K562 (cell line): ENCODE data around the gene OR4F15. TPM values are rescaled to one million over a fixed set of nuclear protein-coding genes. Genes with fewer than 3 reads are reported as not detected.
"Not testable (repeated sequence)": the region's sequence is repeated elsewhere in the genome, so short reads cannot be mapped to it uniquely, and the experiment has no call there.

Experiments used
- ATAC-seq: fragments of 200-7000 bp; cut with Tn5 transposase; 3 replicates; pipeline ENCODE4 v1.9.1; 2020; ENCODE audit warnings: moderate library complexity
- BruUV-seq: library from RNA; stranded (reverse); fragments of 400-500 nt; replicated peaks from 2 replicates; lab custom pipeline; 2021; lab: Mats Ljungman, UMichigan
- CTCF ChIA-PET: fragments of 300-600 bp; formaldehyde crosslinking; extraction: SDS; loops from one replicate; lab custom pipeline; 2021; ENCODE audit warnings: low intra/inter-chr PET ratio; lab: Yijun Ruan, JAX
- POLR2A ChIA-PET: fragments of 300-600, 350-650 bp; sonication (Branson Sonifier 250); formaldehyde crosslinking; extraction: SDS; loops from one replicate; lab custom pipeline; 2021; ENCODE audit warnings: antibody characterized with exemption, inconsistent platforms; lab: Yijun Ruan, JAX
- DNase-seq, 4 experiments: peaks; one replicate each; pipeline versions ENCODE4 v3.0.0 to v3.0.0-alpha.2; 2011 to 2018; ENCODE audit warnings: low spot score in 3 of 4, mixed read lengths in 3 of 4; ENCODE audit errors: extremely low read depth in 1 of 4
- FAIRE-seq: peaks from 2 replicates; lab custom pipeline; 2011; peaks lifted over from hg19 to GRCh38; lab: Jason Lieb, UNC
- H2AFZ ChIP-seq: 2 replicates; pipeline ENCODE4 v1.6.0; 2011; ENCODE audit warnings: low read depth, low read length, control low read depth, inconsistent platforms
- H3K27ac ChIP-seq: fragments of 200-600 bp; 3 replicates; pipeline ENCODE4 v1.8.0; 2011; ENCODE audit warnings: low read depth, mild to moderate bottlenecking, control low read depth, inconsistent platforms, low read length, moderate library complexity, mixed read lengths; ENCODE audit errors: extremely low read depth
- H3K27me3 ChIP-seq, 2 experiments: fragments of 300-600 bp in 1 of 2; 2 replicates in 1 of 2; 3 replicates in 1 of 2; pipeline versions ENCODE4 v1.6.0 to v1.8.0; 2011; ENCODE audit warnings: inconsistent platforms in 2 of 2, low read length in 2 of 2, mild to moderate bottlenecking in 1 of 2, mixed read lengths in 1 of 2, moderate library complexity in 1 of 2; ENCODE audit not compliant: control insufficient read depth in 2 of 2, insufficient read depth in 2 of 2
- H3K36me3 ChIP-seq: fragments of 300-600 bp; 3 replicates; pipeline ENCODE4 v1.8.0; 2011; ENCODE audit warnings: mild to moderate bottlenecking, low read length, inconsistent platforms; ENCODE audit not compliant: control insufficient read depth, insufficient read depth
- H3K4me1 ChIP-seq, 2 experiments: fragments of 200-600 bp in 1 of 2; replicated peaks in 1 of 2; 2 replicates in 1 of 2; 3 replicates in 1 of 2; pipeline versions ENCODE4 v1.5.1 to v1.8.0; 2011; ENCODE audit warnings: inconsistent platforms in 2 of 2, low read length in 2 of 2, mild to moderate bottlenecking in 1 of 2, mixed read lengths in 1 of 2, moderate library complexity in 1 of 2; ENCODE audit not compliant: control insufficient read depth in 2 of 2, insufficient read depth in 2 of 2
- H3K4me2 ChIP-seq: 2 replicates; pipeline ENCODE4 v1.6.1; 2011; ENCODE audit warnings: low read length, control low read depth, inconsistent platforms, mixed read lengths; ENCODE audit not compliant: insufficient read depth
- H3K4me3 ChIP-seq: fragments of 200-600 bp; sonication (generic), shearing (Covaris generic); 2 replicates; pipeline ENCODE4 v1.5.1; 2016; ENCODE audit warnings: control low read depth, inconsistent platforms
- H3K79me2 ChIP-seq: fragments of 200-600 bp; 3 replicates; pipeline ENCODE4 v1.8.0; 2011; ENCODE audit warnings: low read length, inconsistent platforms; ENCODE audit not compliant: control insufficient read depth, insufficient read depth
- H3K9ac ChIP-seq, 2 experiments: 2 replicates each; pipeline versions ENCODE4 v1.6.0 to v1.6.1; 2011; ENCODE audit warnings: low read depth in 2 of 2, low read length in 2 of 2, control low read depth in 1 of 2, inconsistent platforms in 1 of 2, mild to moderate bottlenecking in 1 of 2, mixed read lengths in 1 of 2; ENCODE audit not compliant: insufficient read depth in 1 of 2
- H3K9me1 ChIP-seq: one replicate; pipeline ENCODE4 v1.6.0; 2011; ENCODE audit warnings: inconsistent platforms, mild to moderate bottlenecking, low read length, moderate library complexity; ENCODE audit not compliant: control insufficient read depth, insufficient read depth
- H3K9me3 ChIP-seq: replicated peaks from 2 replicates; pipeline ENCODE4 v1.5.1; 2011; ENCODE audit warnings: low read depth, low read length, inconsistent platforms; ENCODE audit not compliant: control insufficient read depth, insufficient read depth
- H4K20me1 ChIP-seq: replicated peaks from 2 replicates; pipeline ENCODE4 v1.6.1; 2011; ENCODE audit warnings: low read length, inconsistent platforms, mixed read lengths; ENCODE audit not compliant: control insufficient read depth, insufficient read depth
- ELF4 ChIP-seq: fragments of 450-650 bp; formaldehyde crosslinking; IDR thresholded peaks from 2 replicates; pipeline ENCODE4 v1.4.0; 2022; ENCODE audit warnings: missing genetic modification characterization
- FOXP4 ChIP-seq: sonication (generic); formaldehyde crosslinking; IDR thresholded peaks from 2 replicates; pipeline ENCODE4 v1.8.0; 2022; ENCODE audit warnings: mild to moderate bottlenecking, missing genetic modification reagents, borderline replicate concordance
- MXD1 ChIP-seq: fragments of 250-450 bp; sonication (Bioruptor Pico); IDR thresholded peaks from 2 replicates; pipeline ENCODE4 v1.8.0; 2021; ENCODE audit warnings: borderline replicate concordance, mild to moderate bottlenecking, moderate library complexity; ENCODE audit not compliant: poor library complexity, severe bottlenecking
- ZNF512 ChIP-seq: IDR thresholded peaks from 2 replicates; pipeline ENCODE4 v1.6.1; 2016; ENCODE audit warnings: missing genetic modification characterization, missing compliant biosample characterization
- WGBS: fragments of 100-300 bp; shearing (Covaris generic); methylation state at CpG from one replicate; pipeline ENCODE4 v1.1.6; 2016; ENCODE audit warnings: low coverage, mixed read lengths; ENCODE audit not compliant: insufficient coverage; ENCODE audit errors: missing lambda C conversion rate; 5-methylcytosine and 5-hydroxymethylcytosine counted together
- in situ Hi-C: fragments of 300-500 bp; cut with MboI; formaldehyde crosslinking; loops from 4 replicates; pipeline ENCODE4 v1.15.0; 2018; ENCODE audit warnings: inconsistent platforms, mixed read lengths
- intact Hi-C: fragments of 100-400 bp; cut with micrococcal nuclease; formaldehyde crosslinking; loops from 2 replicates; pipeline ENCODE4 v1.14.2; 2022
- polyA plus RNA-seq, 8 experiments: library from polyadenylated mRNA; depleted of rRNA in 4 of 8; stranded (reverse) in 5 of 8; unstranded in 3 of 8; fragments of >200 nt; fragmentation: Nextera tagmentation in 2 of 8; fragmentation: Illumina TruSeq in 1 of 8; extraction: Ambion mirVana in 2 of 8; extraction: Trizol in 1 of 8; gene quantifications; 2 replicates each; pipeline versions ENCODE4 v1.2.1 to v1.2.3, GENCODE V29; 2011 to 2014; ENCODE audit warnings: inconsistent platforms in 1 of 8, missing spikeins in 1 of 8
- total RNA-seq, 7 experiments: library from RNA; depleted of rRNA in 6 of 7; stranded (reverse); fragments of >200 nt in 6 of 7; fragmentation: Illumina TruSeq in 2 of 7; extraction: Trizol in 2 of 7; gene quantifications; 2 replicates each; pipeline versions ENCODE4 v1.2.1 to v1.2.3, GENCODE V29; 2011 to 2021; ENCODE audit warnings: low replicate concordance in 1 of 7

The OR4F15 gene
- total and polyA plus RNA-seq, 9 of the 15 experiments (the other 6 are each of a cell fraction or from before 2014, with no cell fraction given), result not detected

DNA sequence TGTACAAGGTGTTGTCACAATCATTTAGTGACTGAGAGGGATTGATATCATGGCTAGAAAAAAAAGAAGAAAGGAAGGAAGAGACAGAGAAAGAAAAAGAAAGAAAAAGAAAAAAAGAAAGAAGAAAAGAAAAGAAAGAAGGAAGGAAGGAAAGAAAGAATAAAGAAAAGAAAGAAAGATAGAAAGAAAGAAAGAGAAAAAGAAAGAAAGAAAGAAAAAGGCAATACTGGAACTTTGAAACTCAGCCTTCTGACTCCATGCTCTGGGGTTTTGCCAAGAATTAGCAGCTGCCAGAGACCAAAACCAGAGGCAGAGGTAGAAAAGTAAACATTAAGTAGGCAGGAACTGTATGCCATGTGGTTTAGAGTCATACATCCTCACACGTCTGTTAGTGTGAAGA is 31.8 kb upstream of the OR4F15 start:
- H3K9me1 ChIP-seq, H3K9me3 ChIP-seq, DNase-seq, H2AFZ ChIP-seq, FAIRE-seq, H3K27ac ChIP-seq, intact Hi-C loops, H4K20me1 ChIP-seq, H3K79me2 ChIP-seq, H3K4me2 ChIP-seq, BruUV-seq, POLR2A ChIA-PET, H3K36me3 ChIP-seq, CTCF ChIA-PET, H3K4me1 ChIP-seq, H3K9ac ChIP-seq, H3K4me3 ChIP-seq, in situ Hi-C loops, ATAC-seq: not testable (repeated sequence)
- TF ChIP-seq ZNF512 (tag), result peak; percentile 62
- H3K27me3 ChIP-seq, result peaks cover 12 to 31% of the 10 kb centered on the region in 2 experiments; a peak in 3 of 5 replicates
- no CpG with 5 or more reads among the region's 1 CpG for WGBS

DNA sequence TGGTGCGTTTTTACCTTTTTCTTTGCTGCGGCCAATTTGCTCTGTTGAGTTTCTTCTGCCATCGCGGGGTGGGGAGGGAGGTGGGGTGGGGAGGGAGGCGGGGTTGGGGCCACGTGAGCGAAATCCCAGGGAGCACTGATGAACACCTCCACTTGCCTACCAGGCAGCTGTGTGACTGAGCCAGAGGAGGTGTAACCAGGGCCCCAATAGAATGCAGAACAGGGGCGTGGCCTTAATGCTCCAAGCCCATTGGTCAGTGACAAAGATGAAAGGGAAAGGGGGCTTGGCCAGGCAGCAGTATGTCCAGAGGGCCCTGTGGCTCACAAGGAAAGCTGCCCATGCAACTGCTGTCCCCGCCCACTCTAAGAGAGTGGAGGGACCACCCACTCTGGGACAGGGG is 30.1 kb upstream of the OR4F15 start:
- Histone ChIP-seq H3K79me2 (no peaks in the 10 kb centered on the region), H3K4me3 (no peak overlapping the region), H3K9me3 (no peaks in the 10 kb centered on the region), H3K4me1 (no peaks in the 10 kb centered on the region), H3K36me3 (no peaks in the 10 kb centered on the region), H3K27me3 (peaks cover 5 to 17% of the 10 kb centered on the region in 2 experiments; a peak in 3 of 5 replicates), H3K9me1 (no peaks in the 10 kb centered on the region)
- intact Hi-C loops, result no loop called here
- POLR2A ChIA-PET, result no interaction called here
- ATAC-seq (peak; percentile 63), DNase-seq (peak; percentile 28 to 43 (median 38))
- in situ Hi-C loops, result no loop called here
- BruUV-seq, result no TSS peak
- WGBS, result 11% methylated on average over 3 of the region's 9 CpGs
- TF ChIP-seq MXD1 (CRISPR knock-in tag), result no peak
- TF ChIP-seq FOXP4 (CRISPR knock-in tag), result no peak
- TF ChIP-seq ELF4 (CRISPR knock-in tag), result no peak
- TF ChIP-seq, all 486 proteins: peak for 0
- Histone ChIP-seq H4K20me1 (no peaks in the 10 kb centered on the region), H2AFZ (no peak overlapping the region), H3K27ac (no peak overlapping the region), H3K9ac (no peak overlapping the region), H3K4me2 (no peak overlapping the region)
- CTCF ChIA-PET, result no interaction called here
- FAIRE-seq, result peak; percentile 29
